Stimulated activated CD4-positive, alpha-beta T cell treated with anti-CD3 and anti-CD28 coated beads, TNF-alpha, amount 100 ng/mL, for 4 hours (primary cell): ENCODE data around the gene RHBDF2.
A peak's percentile ranks its signal among the peaks of the same experiment; 100 is the strongest.

Experiments used
- DNase-seq, 3 experiments: peaks; one replicate each; pipeline ENCODE4 v3.0.0-alpha.2; 2020; ENCODE audit warnings: low read depth in 3 of 3

RHBDF2 gene

GRCh38 chr17:76462556-76463290 lies 38.5 kb downstream of the RHBDF2 start:
- no peak for DNase-seq

GRCh38 chr17:76461765-76462555 lies 39.3 kb downstream of the RHBDF2 start:
- DNase-seq = no peak

DNA sequence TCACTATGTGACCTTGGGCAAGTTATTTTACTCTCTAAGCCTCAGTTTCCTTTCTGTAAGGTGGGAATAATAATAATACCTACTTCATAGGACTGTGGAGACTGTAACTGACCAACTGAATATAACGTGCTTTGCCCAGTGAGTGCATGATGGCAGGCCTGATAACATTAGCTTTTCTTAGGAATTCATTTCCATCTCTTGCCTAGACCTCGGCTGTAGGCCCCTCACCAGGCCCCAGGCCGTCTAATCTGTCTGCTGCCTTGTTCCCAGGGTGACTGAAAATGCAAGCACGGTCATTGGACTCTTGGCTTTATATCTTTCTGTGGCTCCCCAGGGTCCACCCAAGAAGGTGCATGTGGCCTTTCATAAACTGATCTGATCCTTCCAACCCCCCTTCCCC lies 41.5 kb downstream of the RHBDF2 start:
- DNase-seq = no peak

DNA sequence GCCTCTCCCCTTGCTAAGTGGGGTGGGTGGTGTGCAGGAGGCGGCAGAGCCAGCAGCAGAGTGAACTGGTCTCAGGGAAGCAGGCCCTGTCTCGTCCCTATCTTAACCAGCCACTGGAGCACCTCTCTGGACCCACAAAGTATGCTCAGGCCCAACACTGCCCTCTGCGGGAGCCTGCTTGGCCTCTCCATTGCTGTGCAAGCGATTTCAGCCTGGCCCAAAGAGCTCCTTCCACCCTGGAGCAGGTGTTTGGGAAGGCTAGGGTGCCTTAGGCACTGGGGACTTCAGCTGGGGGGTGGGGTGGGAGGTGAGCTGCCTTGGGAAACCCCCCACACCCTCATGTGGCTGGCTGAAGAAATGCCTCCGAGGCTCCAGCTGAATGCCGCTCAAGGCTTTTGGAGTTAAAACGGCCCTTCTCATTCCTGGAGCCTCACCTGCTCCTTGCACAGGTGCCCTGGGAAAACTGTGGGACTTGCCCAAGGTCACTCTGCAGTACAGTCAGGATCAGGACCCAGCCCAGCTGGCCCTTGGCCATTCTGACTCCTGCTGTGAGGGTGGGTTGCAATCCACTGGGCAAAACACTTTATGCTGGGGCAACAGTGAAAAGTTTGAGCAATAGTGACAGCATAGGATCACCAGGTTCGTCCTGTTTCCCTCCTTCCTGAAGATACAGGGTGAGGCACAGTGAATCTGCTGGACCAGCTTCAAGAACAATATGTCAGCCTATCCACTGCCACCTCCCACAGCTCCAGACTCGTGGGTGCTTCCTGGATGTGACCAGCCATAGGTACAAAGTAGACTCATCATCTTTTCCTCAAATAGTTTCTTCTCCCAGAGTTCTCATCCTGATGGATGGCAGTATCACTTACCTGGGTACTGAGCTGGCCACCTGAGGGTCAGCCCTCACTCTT lies 42.4 kb downstream of the RHBDF2 start:
- DNase-seq = no peak

GRCh38 chr17:76453431-76453743 lies 47.8 kb downstream of the RHBDF2 start:
- DNase-seq = no peak

DNA sequence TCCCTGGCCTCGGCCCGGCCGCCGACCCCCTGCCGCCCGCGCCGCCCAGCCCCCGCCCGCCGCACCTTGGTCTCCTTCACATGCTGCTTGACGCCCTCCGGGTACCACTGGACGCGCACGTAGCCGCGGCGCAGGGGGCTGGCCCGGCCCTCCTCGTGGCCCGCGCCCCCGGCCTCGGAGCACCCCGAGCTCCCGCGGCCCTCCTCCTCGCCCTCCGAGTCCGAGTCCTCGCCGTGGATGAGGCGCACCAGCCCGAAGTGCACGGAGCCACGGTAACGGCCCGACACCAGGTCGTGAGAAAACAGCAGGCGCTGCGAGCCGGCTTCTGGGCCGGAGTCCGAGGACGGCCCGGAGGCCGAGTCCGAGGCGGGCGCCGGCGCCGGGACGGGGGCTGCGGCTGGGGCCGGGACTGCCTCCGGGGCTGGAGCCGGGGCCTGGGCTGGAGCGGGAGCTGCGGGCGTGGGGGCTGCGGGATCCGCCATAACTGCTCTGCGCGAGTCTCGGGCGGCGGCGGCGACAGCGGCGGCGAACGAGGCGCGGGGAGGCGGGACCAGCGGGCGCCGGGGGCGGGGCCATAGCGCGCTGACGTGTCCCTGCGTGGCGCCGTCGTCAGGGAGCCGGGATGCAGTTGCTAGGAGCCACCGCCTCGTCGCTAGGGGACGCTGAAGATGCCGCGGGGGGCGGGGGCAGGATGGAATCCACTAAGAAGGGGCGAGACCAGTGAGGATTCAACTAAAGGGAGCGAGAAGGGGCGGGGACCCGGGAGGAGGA lies 48.4 kb downstream of the RHBDF2 start, which contains the start of gene UBE2O:
Gene UBE2O (minus strand): TSS at position 493 of the 771 bp plus-strand sequence. CDS start 11 bp downstream, at position 482.
- DNase-seq = peak; percentile 79 to 87 (median 85)

GRCh38 chr17:76452127-76452659 lies 49.0 kb downstream of the RHBDF2 start:
- DNase-seq = no peak

DNA sequence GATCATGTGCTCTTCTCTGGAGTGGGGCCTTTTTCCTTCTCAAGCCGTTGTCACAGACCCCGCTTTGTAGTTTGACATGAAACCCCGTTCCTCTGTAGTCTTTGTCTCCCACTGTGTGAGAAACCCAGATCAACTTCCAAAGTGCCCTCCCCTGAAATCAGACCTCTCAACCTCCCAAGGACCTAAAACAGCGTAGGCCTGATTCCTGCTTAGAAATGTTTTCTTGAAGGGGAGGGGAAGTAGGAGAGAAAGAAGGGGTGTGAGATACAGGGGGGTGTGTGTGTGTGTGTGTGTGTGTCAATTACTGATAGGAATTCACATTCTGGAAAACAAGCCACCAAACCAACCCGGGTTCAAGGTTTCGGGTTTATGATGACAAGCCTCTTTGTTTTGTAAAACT lies 49.7 kb downstream of the RHBDF2 start:
- no peak for DNase-seq

GRCh38 chr17:76449126-76449525 lies 52.1 kb downstream of the RHBDF2 start:
- DNase-seq = no peak

- DNase-seq = no peak
Observed at GRCh38 chr17:76447931-76448652, 53.1 kb downstream of the RHBDF2 start.

- DNase-seq = no peak
Observed at GRCh38 chr17:76446449-76447231, 54.6 kb downstream of the RHBDF2 start.

DNA sequence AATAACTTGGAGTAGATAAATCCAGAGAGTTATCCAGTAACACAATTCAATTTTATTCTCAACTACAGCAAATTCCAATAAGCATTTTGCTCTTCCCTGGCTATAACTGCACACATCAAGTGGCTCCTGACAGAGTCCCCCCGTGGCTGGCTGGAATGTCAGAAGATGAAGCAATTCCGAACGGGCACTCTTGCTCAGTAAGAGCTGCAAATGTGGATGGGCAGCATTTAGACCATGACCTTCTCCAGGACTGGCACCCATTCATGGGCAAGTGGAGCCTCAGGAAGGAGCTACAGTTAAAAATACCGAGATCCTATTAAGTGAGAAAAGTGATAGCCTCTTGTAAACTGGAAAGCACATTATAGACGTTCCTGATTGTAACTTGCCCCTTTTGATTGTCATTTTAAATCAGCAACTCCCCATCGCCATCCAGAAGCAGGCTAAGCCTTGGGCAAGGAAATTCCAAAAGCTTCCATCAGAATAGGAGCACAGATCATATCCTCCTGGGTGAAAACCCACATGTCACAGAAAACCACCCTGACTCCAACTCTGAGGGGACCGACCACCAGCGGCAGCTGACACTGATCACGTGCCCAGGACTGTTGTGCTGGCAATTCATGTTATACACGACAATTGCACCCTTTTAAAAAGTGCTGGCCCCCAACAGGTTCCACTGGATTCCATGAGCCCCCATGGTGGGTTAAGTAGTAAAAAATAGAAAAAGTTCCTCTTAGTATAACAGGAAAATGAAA lies 55.4 kb downstream of the RHBDF2 start:
- no peak for DNase-seq

DNA sequence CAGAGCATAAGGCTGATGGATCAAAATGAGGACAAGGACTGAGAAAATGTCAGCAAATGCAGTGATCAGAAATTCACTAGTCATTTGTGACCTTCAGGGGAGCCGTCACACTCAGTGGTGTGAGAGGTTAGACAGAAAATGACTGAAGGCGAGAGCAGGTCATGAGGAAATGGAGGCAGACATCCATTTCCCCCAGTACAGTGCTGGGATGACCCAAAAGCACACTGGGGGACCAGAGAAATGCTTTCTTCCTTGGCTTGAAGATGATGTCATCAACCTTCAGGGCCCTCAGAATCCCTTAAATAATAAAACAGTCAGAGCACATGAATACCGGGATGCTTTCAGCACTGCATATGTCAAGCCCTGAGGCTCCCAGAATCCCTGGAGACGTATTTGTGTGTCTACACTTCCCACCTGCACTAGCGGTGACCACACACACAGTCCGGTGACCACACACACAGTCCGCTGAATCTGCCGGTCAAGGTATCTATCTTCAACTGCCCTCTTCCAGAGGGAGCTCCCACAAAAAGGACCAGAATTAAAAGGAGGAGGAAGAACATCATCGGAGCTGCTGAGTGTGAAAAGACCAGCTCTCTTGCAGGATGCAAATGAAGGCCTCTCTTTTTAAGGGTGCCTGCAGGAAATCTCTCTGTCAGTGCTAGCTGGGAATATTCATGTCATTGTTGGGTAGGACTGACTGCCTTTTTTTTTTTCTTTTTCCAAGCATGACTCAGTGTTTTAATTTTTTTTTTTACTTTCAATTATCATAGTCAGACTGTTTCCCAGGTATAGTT lies 56.5 kb downstream of the RHBDF2 start:
- no peak for DNase-seq

DNA sequence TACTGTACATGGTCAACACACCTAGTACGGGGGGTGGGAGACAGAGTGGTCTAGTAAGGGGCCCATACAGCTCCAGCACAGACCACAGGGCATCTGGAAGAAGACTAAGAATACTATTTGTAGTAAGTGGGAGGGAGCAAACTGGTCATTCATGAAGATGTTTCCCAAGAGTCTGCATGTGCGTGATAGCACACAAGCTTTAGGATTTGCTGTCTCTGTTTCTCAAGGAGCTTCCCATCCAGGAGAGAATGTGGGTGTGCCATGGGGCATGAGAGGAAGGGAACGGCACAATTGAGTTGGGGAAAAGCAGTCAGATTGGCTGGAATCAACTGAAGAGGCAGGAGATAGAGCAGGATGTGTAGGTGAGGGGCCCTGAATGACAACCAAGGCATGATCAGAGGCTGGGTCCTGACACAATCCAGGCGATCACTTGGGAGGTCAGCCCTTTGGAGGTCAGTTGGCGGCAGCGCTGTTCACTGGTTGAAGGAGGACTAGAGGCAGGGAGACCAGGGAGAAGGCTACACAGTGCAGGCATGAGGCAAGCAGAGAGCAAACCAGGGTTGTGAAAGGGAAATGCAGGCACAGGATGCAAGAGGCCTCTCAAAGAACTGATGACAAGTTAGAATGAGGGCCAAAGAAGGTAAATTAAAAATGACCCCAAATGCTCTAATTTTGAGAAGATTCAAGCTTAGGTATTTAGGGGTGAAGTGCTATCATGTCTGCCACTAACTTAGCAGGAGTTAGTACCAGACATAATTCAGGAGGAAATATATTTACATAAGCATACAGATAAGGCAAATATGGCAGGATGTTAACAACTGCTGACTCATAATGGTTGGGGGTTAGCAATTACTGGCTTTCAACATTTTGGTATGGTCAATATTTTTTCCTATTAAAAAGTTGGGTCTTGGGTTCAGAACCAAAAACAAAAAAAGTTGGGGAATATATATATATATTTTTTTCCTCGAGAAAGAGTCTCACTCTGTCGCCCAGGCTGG lies 58.6 kb downstream of the RHBDF2 start:
- DNase-seq = no peak

GRCh38 chr17:76441686-76442340 lies 59.4 kb downstream of the RHBDF2 start:
- DNase-seq = no peak

- DNase-seq = no peak
Observed at GRCh38 chr17:76440751-76441362, 60.4 kb downstream of the RHBDF2 start.
